ENCODE data around the gene XRCC5. TPM values are rescaled to one million over a fixed set of nuclear protein-coding genes. Genes with fewer than 3 reads are reported as not detected.

XRCC5 gene
- total and polyA plus RNA-seq, 8 donors = 212 to 302 (median 262) TPM

DNA sequence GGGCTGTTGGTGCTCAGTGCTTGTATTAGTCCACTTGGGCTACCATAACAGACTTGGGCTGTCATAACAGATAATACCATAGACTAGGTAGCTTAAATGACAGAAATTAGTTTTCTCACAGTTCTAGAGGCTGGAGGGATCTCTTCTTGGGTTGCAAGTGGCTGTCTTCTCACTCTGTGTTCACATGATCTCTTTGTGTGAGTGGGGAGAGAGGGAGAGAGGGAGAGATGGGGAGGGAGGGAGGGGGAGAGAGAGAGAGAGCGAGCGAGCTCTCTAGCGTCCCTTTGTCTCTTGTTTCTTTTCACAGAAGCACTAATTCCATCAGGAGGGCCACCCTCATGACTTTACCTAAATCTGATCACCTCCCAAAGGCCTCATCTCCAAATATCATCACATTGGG lies 4.5 kb upstream of the XRCC5 start:
- TF ChIP-seq, protein P1, sequence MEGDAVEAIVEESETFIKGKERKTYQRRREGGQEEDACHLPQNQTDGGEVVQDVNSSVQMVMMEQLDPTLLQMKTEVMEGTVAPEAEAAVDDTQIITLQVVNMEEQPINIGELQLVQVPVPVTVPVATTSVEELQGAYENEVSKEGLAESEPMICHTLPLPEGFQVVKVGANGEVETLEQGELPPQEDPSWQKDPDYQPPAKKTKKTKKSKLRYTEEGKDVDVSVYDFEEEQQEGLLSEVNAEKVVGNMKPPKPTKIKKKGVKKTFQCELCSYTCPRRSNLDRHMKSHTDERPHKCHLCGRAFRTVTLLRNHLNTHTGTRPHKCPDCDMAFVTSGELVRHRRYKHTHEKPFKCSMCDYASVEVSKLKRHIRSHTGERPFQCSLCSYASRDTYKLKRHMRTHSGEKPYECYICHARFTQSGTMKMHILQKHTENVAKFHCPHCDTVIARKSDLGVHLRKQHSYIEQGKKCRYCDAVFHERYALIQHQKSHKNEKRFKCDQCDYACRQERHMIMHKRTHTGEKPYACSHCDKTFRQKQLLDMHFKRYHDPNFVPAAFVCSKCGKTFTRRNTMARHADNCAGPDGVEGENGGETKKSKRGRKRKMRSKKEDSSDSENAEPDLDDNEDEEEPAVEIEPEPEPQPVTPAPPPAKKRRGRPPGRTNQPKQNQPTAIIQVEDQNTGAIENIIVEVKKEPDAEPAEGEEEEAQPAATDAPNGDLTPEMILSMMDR (IDR thresholded peaks at IDR 0.05) = no peak
- H3K4me3 ChIP-seq = no peak overlapping the region
- H3K36me3 ChIP-seq = no peaks in the 10 kb centered on the region
- no peaks in the 10 kb centered on the region for H3K9me3 ChIP-seq
- no peak for ATAC-seq
- DNase-seq = no peak
- intact Hi-C loops (cut with DNase I) = no loop called here
- H3K27ac ChIP-seq = no peak overlapping the region
- H3K4me1 ChIP-seq = peaks cover 5 to 6% of the 10 kb centered on the region in 2 donors
- H3K27me3 ChIP-seq = no peaks in the 10 kb centered on the region

DNA sequence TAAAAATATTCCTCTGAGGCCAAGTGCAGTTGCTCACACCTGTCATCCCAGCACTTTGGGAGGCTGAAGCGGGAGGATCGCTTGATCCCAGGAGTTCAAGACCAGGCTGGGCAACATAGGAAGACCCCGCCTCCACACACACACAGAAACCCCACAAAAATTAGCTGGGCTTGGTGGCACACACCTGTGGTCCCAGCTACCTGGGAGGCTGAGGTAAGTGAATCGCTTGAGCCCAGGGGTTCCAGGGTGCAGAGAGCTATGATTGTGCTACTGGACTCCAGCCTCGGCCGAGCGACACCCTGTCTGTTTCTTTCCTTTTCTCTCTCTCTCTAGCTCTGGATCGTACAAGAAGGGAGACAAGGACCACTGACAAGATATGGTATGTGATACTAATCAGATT lies 1.8 kb upstream of the XRCC5 start:
- TF ChIP-seq, protein P1 (IDR thresholded peaks at IDR 0.05) = no peak
- no peak overlapping the region for H3K4me3 ChIP-seq
- H3K27me3 ChIP-seq = no peaks in the 10 kb centered on the region
- H3K36me3 ChIP-seq = peaks cover 0 to 18% of the 10 kb centered on the region in 2 donors
- DNase-seq (no peak), ATAC-seq (no peak)
- intact Hi-C loops (cut with DNase I) = no loop called here
- H3K27ac ChIP-seq = no peak overlapping the region
- no peaks in the 10 kb centered on the region for H3K9me3 ChIP-seq
- H3K4me1 ChIP-seq = peaks cover 14 to 31% of the 10 kb centered on the region in 2 donors

GRCh38 chr2:216107760-216108159 lies 1.4 kb upstream of the XRCC5 start:
- no peak overlapping the region for H3K27ac ChIP-seq
- ATAC-seq = no peak

GRCh38 chr2:216108310-216108966 lies 710 bp upstream of the XRCC5 start:
- Histone ChIP-seq H3K4me3 (peak overlapping the region in 1 of 2 donors; percentile 89), H3K4me1 (peaks cover 14 to 39% of the 10 kb centered on the region in 2 donors), H3K27me3 (no peaks in the 10 kb centered on the region), H3K27ac (peak overlapping the region; percentile 52 to 92), H3K36me3 (peaks cover 0 to 28% of the 10 kb centered on the region in 2 donors), H3K9me3 (no peaks in the 10 kb centered on the region)
- intact Hi-C loops (cut with DNase I) = no loop called here
- no peak for ATAC-seq
- TF ChIP-seq, protein P1 (IDR thresholded peaks at IDR 0.05) = no peak
- DNase-seq = no peak

More at GRCh38 chr2:216107760-216108159, 1.4 kb upstream of the XRCC5 start:
- TF ChIP-seq, protein P1 (IDR thresholded peaks at IDR 0.05) = no peak
- no peaks in the 10 kb centered on the region for H3K9me3 ChIP-seq
- peaks cover 14 to 35% of the 10 kb centered on the region in 2 donors for H3K4me1 ChIP-seq
- intact Hi-C loops (cut with DNase I) = no loop called here
- peak in 1 of 4 donors; percentile 66 for DNase-seq
- no peak overlapping the region for H3K4me3 ChIP-seq
- H3K27me3 ChIP-seq = no peaks in the 10 kb centered on the region
- peaks cover 0 to 22% of the 10 kb centered on the region in 2 donors for H3K36me3 ChIP-seq

DNA sequence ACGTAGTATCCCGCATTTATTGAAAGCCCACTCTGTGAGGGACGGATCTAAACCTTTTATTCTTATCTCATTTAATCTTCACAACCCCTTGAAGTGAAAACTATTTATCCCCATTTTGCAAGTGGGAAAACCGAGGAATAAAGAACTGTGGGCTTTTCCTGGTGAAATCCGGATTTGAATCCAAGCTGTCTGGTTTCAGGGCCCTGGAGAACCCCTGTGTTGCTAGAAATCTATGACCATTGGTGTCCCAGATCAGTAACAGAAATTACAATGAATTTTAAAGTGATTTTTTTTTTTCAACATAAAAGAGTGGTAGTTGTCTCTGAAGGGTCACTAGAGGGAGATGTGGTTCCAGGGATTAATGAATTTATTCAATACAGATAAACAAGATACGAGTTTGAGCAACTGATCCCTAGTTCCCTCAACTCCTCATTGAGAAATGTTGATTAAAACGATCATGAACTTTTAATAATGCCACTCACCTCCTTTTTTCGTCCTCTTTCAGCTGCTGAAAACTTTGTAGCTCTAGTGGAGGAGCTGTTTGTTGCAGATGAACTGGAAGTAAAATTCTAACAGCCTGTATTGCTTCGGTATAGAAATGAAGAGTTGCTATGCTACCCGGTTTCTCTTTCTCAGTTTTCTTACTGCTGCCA lies 940 bp downstream of the XRCC5 start:
- ATAC-seq (peak; percentile 25), DNase-seq (no peak)
- TF ChIP-seq, protein P1 (IDR thresholded peaks at IDR 0.05) = peak; percentile 9 to 41
- H3K27me3 ChIP-seq = no peaks in the 10 kb centered on the region
- peak overlapping the region; percentile 69 to 89 for H3K4me3 ChIP-seq
- H3K36me3 ChIP-seq = peaks cover 0 to 38% of the 10 kb centered on the region in 2 donors
- intact Hi-C loops (cut with DNase I) = no loop called here
- no peaks in the 10 kb centered on the region for H3K9me3 ChIP-seq
- peaks cover 20 to 52% of the 10 kb centered on the region in 2 donors for H3K4me1 ChIP-seq
- peak overlapping the region; percentile 87 to 92 for H3K27ac ChIP-seq
